ENCODE results near the gene TECTB. TPM values are rescaled to one million over a fixed set of nuclear protein-coding genes. Genes with fewer than 3 reads are reported as not detected.

The TECTB gene
- total and polyA plus RNA-seq, 2 experiments from 2014 or later, result 0.21 TPM; not detected in 1

GRCh38 chr10:112313911-112314310 lies 30.7 kb downstream of the TECTB start:
- no peaks in the 10 kb centered on the region for H4K20me1 ChIP-seq (ENCODE audit: insufficient read depth)
- no peaks in the 10 kb centered on the region for H3K9me2 ChIP-seq (ENCODE audit: insufficient read depth)
- WGBS, 2 experiments (ENCODE audit: low coverage in 1 of 2, low lambda C conversion rate in 2 of 2, missing lambda C conversion rate in 2 of 2), result 35 to 39% methylated on average over 7 of the region's 7 CpGs
- no peak overlapping the region for H3K27ac ChIP-seq
- DNase-seq, result peak; percentile 61
- H3K4me1 ChIP-seq (ENCODE audit: insufficient read depth), result peaks cover 10% of the 10 kb centered on the region; the same call in 1 of the 2 replicates
- H3K4me3 ChIP-seq, result peak overlapping the region; percentile 39
- no peaks in the 10 kb centered on the region for H3K9me3 ChIP-seq (ENCODE audit: low read depth)
- H3K9ac ChIP-seq, result no peak overlapping the region
- no peaks in the 10 kb centered on the region for H3K27me3 ChIP-seq (replicated peaks; ENCODE audit: insufficient read depth)
- H3K79me2 ChIP-seq (ENCODE audit: insufficient read depth), result no peaks in the 10 kb centered on the region
- peak overlapping the region; percentile 26 for H3K4me2 ChIP-seq (ENCODE audit: unreplicated experiment)
- no peaks in the 10 kb centered on the region for H3K36me3 ChIP-seq (ENCODE audit: low read depth)
- in situ Hi-C loops (cut with MboI), result no loop called here
- H2AFZ ChIP-seq, result peak overlapping the region; percentile 50
- TF ChIP-seq EZH2phosphoT487 (IDR thresholded peaks at IDR 0.05; ENCODE audit: insufficient read depth, low read depth), result no peak
- TF ChIP-seq EZH2 (IDR thresholded peaks at IDR 0.05; ENCODE audit: insufficient read depth, poor library complexity, severe bottlenecking), result no peak
- peaks cover 4% of the 10 kb centered on the region for H3F3A ChIP-seq (ENCODE audit: insufficient read depth)

GRCh38 chr10:112314822-112315474 lies 31.7 kb downstream of the TECTB start:
- no peak overlapping the region for H3K4me2 ChIP-seq (ENCODE audit: unreplicated experiment)
- peak; percentile 84 for DNase-seq
- H3K4me1 ChIP-seq (ENCODE audit: insufficient read depth), result peaks cover 10% of the 10 kb centered on the region; the same call in 1 of the 2 replicates
- H2AFZ ChIP-seq, result no peak overlapping the region
- TF ChIP-seq EZH2phosphoT487 (IDR thresholded peaks at IDR 0.05; ENCODE audit: insufficient read depth, low read depth) (no peak), EZH2 (IDR thresholded peaks at IDR 0.05; ENCODE audit: insufficient read depth, poor library complexity, severe bottlenecking) (no peak)
- no peak overlapping the region for H3K9ac ChIP-seq
- H3K36me3 ChIP-seq (ENCODE audit: low read depth), result no peaks in the 10 kb centered on the region
- no peaks in the 10 kb centered on the region for H4K20me1 ChIP-seq (ENCODE audit: insufficient read depth)
- no peaks in the 10 kb centered on the region for H3K79me2 ChIP-seq (ENCODE audit: insufficient read depth)
- H3K4me3 ChIP-seq, result 0 out of 2 replicates have a peak overlapping the region, but pooled peaks have one; percentile 39
- H3K9me2 ChIP-seq (ENCODE audit: insufficient read depth), result no peaks in the 10 kb centered on the region
- no peaks in the 10 kb centered on the region for H3K27me3 ChIP-seq (replicated peaks; ENCODE audit: insufficient read depth)
- peaks cover 4% of the 10 kb centered on the region for H3F3A ChIP-seq (ENCODE audit: insufficient read depth)
- no peak overlapping the region for H3K27ac ChIP-seq
- 21 to 22% methylated on average over 10 of the region's 10 CpGs for WGBS, 2 experiments (ENCODE audit: low coverage in 1 of 2, low lambda C conversion rate in 2 of 2, missing lambda C conversion rate in 2 of 2)
- no peaks in the 10 kb centered on the region for H3K9me3 ChIP-seq (ENCODE audit: low read depth)
- in situ Hi-C loops (cut with MboI), result no loop called here

- Histone ChIP-seq H3K79me2 (ENCODE audit: insufficient read depth) (no peaks in the 10 kb centered on the region), H3K27me3 (replicated peaks; ENCODE audit: insufficient read depth) (no peaks in the 10 kb centered on the region), H2AFZ (no peak overlapping the region), H4K20me1 (ENCODE audit: insufficient read depth) (no peaks in the 10 kb centered on the region), H3K9me3 (ENCODE audit: low read depth) (no peaks in the 10 kb centered on the region), H3K4me2 (ENCODE audit: unreplicated experiment) (no peak overlapping the region), H3K4me3 (no peak overlapping the region), H3K9me2 (ENCODE audit: insufficient read depth) (no peaks in the 10 kb centered on the region), H3K36me3 (ENCODE audit: low read depth) (no peaks in the 10 kb centered on the region), H3K9ac (no peak overlapping the region), H3F3A (ENCODE audit: insufficient read depth) (no peaks in the 10 kb centered on the region), H3K27ac (no peak overlapping the region), H3K4me1 (ENCODE audit: insufficient read depth) (0 out of 2 replicates have a peak, but pooled peaks cover 2% of the 10 kb centered on the region)
- in situ Hi-C loops (cut with MboI), result no loop called here
- WGBS, 2 experiments (ENCODE audit: low coverage in 1 of 2, low lambda C conversion rate in 2 of 2, missing lambda C conversion rate in 2 of 2), result 88 to 95% methylated on average over 3 of the region's 3 CpGs
- no peak for DNase-seq
- TF ChIP-seq EZH2 (IDR thresholded peaks at IDR 0.05; ENCODE audit: insufficient read depth, poor library complexity, severe bottlenecking) (no peak), EZH2phosphoT487 (IDR thresholded peaks at IDR 0.05; ENCODE audit: insufficient read depth, low read depth) (no peak)
Measured at GRCh38 chr10:112327678-112328077, 44.5 kb downstream of the TECTB start.

- peaks cover 8% of the 10 kb centered on the region for H3F3A ChIP-seq (ENCODE audit: insufficient read depth)
Measured at GRCh38 chr10:112330162-112330561, 47.0 kb downstream of the TECTB start.

More at GRCh38 chr10:112330162-112330561, 47.0 kb downstream of the TECTB start:
- 80 to 85% methylated on average over 4 of the region's 4 CpGs for whole genome bisulfite sequencing, 2 experiments (ENCODE audit: low coverage in 1 of 2, low lambda C conversion rate in 2 of 2, missing lambda C conversion rate in 2 of 2)
- no peak for DNase-seq
- Histone ChIP-seq H3K27me3 (replicated peaks; ENCODE audit: insufficient read depth) (no peaks in the 10 kb centered on the region), H3K36me3 (ENCODE audit: low read depth) (no peaks in the 10 kb centered on the region), H3K9me2 (ENCODE audit: insufficient read depth) (no peaks in the 10 kb centered on the region), H3K79me2 (ENCODE audit: insufficient read depth) (no peaks in the 10 kb centered on the region), H2AFZ (no peak overlapping the region), H3K4me2 (ENCODE audit: unreplicated experiment) (no peak overlapping the region), H4K20me1 (ENCODE audit: insufficient read depth) (no peaks in the 10 kb centered on the region), H3K9ac (no peak overlapping the region), H3K4me3 (no peak overlapping the region), H3K4me1 (ENCODE audit: insufficient read depth) (peaks cover 16% of the 10 kb centered on the region), H3K9me3 (ENCODE audit: low read depth) (no peaks in the 10 kb centered on the region), H3K27ac (no peak overlapping the region)
- TF ChIP-seq EZH2phosphoT487 (IDR thresholded peaks at IDR 0.05; ENCODE audit: insufficient read depth, low read depth), result no peak
- in situ Hi-C loops (cut with MboI), result no loop called here

All from GM23248 (cell line).